HuH-7.5 (cell line): ENCODE results near the gene OR2T29.
"Not testable (repeated sequence)": the region's sequence is repeated elsewhere in the genome, so short reads cannot be mapped to it uniquely, and the experiment has no call there.

Source experiments
- DNase-seq: peaks from one replicate; pipeline ENCODE4 v3.0.0; 2011; ENCODE audit warnings: low spot score

The OR2T29 gene

GRCh38 chr1:248510217-248510616 is 52.4 kb downstream of the OR2T29 start:
- not testable (repeated sequence) for DNase-seq

GRCh38 chr1:248507773-248508172 is 54.8 kb downstream of the OR2T29 start, which contains the start of gene OR2G6:
Gene OR2G6, plus strand, starts transcription at chr1:248508073. Its CDS starts 13,574 bp downstream, at chr1:248521647.
- not testable (repeated sequence) for DNase-seq
